RKO (cell line): ENCODE data around the gene RNPEPL1.

Source experiments
- DNase-seq: peaks from one replicate; pipeline ENCODE4 v3.0.0-alpha.2; 2016; ENCODE audit warnings: low spot score

Gene RNPEPL1

DNA sequence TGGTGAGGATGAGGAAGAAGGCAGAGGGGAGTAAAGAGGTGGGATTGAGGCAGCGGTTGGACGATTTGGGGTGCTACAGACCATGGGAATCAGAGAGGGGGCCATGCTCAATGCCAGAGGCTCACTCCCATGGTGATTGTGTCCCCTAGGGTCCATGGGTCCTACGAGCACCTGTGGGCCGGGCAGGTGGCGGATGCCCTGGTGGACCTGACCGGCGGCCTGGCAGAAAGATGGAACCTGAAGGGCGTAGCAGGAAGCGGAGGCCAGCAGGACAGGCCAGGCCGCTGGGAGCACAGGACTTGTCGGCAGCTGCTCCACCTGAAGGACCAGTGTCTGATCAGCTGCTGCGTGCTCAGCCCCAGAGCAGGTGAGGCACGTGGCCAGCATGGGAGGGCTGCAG is 23.5 kb downstream of the RNPEPL1 start:
- no peak for DNase-seq

DNA sequence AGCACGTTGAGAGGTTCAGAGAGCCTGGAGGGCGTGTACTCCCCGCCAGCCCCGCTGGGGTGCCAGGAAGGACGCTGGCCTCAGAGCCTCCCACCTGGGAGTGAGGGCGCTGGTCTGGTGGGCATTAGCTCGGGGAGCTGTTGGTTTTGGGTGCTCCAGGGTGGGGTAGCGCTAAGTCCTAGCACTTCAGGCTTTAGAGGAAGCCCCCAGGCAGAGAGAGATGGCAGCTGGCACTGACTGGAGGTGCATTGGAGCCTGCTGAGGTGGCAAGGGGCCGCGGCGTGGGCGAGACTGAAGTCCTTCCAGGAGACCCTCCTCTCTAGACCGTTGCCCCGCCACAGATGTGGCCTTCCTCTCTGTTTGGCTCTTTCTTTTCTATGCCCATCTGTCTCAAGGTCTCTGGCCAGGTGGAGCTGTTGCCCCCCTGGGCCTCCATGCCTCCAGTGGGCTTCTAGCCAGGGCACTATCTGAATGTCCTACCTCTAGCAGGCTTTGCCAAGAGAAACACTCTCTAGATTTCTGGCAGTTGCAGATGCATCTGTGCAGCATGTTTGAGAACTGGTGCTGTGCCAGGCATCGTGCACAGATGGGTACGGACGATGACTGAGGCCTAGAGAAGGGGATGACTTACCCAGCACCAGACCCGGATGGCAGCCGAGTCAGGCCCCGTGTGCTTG is 24.9 kb downstream of the RNPEPL1 start:
- no peak for DNase-seq

DNA sequence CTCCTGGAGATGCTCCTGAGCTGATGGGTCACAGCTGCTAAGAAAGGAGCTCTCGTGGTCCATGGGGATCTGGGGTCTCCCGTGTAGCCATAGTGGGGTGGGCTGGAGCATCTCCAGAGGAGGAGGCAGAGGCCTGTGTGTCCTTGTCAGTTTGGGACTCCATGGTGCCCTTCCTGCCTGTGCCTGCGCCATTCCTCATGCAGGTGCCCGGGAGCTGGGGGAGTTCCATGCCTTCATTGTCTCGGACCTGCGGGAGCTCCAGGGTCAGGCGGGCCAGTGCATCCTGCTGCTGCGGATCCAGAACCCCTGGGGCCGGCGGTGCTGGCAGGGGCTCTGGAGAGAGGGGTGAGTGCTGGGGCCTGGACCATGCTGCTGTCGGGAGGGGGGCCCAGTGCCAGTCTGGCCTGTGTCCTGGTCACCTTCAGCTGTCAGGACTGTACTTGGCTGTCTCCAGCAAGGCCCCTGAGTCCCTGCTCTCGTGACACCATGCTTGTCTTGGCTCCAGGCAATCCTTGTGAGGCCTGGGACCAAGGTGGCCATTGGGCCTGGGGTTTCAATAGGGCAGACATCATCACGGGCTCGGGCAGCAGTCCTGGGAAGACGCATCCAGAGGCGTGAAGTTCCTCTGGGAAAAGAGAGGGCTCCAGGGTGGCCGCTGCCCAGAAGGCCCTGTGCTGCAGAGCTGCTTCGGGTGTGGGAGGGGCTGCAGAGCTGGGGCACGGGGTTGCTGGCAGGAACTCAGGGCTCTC is 25.6 kb downstream of the RNPEPL1 start:
- DNase-seq = no peak

DNA sequence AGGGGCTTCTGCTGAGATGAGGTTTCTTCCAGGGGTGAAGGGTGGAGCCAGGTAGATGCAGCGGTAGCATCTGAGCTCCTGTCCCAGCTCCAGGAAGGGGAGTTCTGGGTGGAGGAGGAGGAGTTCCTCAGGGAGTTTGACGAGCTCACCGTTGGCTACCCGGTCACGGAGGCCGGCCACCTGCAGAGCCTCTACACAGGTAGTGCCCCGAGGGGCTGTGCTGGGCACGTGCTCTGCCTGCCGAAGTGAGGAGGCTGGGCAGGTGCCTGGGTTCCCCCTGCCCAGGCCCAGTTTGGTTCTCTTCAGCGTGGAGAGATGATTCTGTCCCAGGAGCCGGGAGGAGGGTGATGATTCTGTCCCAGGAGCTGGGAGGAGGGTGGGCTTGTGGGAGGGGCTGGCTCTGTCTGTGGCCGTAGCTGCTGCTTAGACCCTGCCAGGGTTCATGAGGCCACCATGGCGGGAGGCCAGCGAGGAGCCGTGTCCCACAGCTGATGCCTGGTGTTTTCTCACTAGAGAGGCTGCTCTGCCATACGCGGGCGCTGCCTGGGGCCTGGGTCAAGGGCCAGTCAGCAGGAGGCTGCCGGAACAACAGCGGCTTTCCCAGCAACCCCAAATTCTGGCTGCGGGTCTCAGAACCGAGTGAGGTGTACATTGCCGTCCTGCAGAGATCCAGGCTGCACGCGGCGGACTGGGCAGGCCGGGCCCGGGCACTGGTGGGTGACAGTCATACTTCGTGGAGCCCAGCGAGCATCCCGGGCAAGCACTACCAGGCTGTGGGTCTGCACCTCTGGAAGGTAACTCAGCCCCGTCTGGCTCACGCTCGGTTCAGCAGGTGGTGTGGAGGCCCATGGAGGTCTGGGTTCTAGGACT is 26.5 kb downstream of the RNPEPL1 start:
- no peak for DNase-seq

DNA sequence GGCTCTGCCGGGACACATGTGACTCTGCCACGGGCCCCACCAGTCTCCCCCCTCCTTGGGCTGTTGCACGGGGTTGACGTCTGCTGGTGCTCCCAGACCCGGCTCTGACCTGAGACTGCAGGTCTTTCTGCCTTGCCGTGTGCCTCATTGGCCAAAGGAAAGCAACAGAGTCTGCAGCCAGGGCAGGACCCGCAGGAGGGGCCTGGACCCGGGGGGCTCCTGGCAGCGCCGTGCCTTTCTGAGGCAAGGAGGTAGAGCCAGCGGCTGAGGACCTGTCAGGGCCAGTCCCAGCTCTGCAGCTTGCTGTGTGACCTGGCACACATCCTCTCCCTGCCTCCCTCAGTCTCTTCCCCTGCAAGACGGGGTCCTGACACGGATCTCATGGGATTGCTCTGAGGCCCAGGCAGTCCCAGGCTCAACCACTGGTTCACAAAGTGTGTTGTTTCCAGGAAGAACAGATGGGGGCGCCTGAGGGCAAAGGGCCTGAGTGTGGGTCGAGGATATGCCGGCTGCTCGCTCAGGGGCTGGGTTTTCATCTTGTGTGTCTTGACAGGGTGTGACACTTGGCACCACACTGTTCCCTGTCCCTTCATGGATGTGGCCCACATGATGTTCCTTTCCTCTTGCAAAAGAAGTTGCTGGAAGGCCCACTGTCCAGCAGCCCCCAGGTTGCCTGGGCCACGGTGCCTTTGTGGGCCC is 27.2 kb downstream of the RNPEPL1 start:
- DNase-seq = no peak

DNA sequence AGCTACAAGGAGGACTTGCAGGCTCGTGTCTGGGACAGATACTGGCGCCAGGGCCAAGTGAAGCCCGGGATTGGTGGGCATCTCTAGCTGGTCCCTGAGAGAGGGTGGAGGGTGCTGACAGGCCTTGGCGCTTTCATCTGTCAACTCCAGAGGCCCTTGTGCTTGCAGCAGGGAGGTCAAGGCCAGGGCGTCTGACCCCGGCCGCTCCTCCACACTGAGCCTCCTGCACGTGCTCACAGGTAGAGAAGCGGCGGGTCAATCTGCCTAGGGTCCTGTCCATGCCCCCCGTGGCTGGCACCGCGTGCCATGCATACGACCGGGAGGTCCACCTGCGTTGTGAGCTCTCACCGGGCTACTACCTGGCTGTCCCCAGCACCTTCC is 27.8 kb downstream of the RNPEPL1 start:
- no peak for DNase-seq

DNA sequence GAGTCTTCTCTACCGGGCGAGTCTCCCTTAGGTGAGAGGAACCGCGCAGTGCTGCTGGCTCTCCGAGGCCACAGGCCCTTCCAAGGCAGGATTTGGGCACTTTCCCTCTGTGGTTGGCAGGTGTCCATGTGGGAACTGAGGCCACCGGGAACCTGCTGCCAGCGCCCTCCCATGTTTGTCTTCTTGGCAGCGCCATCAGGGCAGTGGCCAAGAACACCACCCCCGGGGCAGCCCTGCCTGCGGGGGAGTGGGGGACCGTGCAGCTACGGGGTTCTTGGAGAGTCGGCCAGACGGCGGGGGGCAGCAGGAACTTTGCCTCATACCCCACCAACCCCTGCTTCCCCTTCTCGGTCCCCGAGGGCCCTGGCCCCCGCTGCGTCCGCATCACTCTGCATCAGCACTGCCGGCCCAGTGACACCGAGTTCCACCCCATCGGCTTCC is 28.2 kb downstream of the RNPEPL1 start:
- DNase-seq = no peak

DNA sequence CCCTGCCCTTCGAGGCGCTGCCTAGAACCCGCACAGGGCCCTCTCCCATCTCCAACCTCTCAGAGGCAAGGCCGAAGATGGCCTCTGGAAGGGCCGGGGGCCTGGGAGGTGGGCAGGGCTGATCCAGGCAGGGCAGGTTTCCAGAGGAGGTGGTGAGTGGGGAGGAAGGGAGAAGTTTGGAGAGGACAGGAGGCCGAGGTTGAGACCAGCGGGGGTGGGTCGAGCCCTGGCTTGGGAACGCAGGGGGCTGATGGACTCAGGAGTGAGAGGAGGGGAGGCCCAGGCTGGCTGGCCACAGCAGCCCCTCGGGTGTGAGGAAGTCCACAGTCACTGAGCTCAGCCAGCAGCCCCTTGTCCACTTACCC is 28.8 kb downstream of the RNPEPL1 start:
- no peak for DNase-seq

DNA sequence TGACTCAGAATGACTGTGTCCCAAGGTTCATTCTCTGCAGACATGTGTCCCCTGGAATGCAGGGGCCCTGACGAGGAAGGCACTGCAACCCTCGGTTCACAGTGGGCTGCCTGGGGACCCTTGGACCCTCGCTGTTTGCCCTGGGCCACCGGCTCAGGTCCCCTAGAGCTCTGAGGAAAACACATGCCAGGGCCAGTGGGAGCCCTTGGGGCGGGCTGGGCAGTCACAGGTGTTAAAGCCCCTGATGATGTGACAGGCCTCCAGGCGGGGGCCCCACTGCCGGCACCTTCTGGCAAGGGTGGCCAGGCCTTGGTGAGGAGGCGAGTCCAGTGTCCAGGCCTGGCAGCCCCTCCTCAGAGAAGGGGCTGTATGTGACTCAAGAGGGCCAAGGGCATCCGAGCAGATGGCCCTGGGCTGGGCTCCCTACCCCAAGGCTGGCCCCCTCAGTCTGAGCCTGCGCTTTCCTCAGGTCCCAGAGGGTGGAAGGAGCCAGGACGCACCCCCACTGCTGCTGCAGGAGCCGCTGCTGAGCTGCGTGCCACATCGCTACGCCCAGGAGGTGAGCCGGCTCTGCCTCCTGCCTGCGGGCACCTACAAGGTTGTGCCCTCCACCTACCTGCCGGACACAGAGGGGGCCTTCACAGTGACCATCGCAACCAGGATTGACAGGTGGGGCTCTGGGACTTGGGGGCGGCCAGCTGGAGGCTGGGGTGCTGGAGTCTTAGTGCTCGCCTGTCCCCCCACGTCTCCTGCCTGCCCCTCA is 29.3 kb downstream of the RNPEPL1 start:
- DNase-seq = no peak

DNA sequence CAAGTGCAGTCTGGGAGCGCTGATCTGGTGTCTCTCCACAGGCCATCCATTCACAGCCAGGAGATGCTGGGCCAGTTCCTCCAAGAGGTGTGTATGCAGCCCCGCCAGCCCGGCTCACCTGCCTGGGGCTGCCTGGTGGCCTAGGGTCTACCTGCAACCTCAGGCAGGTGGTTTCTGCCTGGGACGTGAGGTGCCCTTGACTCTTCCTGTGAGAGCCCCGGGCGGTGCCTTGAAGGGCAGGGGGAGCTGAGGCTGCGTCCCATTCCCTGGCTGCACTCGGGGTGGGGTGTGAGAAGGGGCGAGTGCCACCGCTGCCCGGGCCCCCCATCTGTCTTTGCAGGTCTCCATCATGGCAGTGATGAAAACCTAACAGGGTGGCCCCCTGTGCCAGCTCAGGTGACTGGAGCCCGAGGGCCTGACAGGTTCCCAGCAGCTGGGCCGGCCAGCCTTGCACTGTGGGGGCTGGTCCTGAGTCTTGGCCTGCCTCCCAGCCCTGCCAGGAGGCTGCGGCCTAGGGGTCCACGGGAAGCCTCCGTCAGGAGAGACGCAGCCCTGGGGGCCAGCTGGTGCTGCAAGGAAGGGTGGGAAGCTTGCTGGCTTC is 30.1 kb downstream of the RNPEPL1 start:
- DNase-seq = no peak

DNA sequence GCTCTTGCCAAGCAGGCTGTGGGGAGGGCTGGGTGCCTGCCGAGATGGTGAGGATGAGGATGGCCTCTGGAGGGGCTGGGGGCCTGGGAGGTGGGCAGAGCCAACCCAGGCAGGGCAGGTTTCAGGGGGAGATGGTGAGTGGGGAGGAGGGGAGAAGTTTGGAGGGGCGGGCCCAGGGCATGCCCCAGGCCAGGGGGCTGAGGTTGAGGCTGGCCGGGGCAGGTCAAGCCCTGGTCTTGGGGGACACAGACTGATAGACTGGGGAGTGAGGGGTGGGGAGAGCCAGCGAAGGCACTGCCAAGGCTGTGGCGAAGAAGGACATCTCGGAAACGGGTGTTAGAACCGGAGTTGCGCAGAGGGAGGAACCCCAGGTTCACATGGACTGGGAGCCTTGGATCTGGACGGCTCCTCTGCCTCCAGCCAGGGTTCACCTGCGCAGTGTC is 30.9 kb downstream of the RNPEPL1 start:
- no peak for DNase-seq

DNA sequence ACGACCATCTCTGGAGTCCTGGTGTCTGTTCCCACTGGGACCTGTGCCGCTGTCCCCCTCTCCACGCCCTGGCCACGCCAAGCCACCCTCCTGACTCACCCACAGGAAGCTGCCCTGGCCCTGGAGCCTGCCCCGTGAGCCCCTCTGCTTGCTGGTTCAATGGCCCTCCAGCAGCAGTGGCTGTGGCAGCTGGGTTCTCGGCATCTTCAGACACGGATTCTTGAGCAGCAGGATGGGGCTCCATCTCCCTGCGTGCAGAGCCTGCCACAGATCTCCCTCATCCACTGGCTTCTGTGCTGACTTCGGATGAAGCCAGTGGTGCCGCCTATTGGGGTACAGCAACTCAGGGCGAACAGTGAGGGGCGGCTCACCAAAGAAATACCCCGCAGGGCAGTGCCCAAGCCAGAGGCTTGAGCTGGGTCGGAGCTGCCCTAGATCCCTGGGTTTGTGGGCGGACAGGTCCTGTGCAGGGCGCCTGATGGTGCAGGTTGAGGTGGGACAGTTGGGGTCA is 32.2 kb downstream of the RNPEPL1 start:
- no peak for DNase-seq

DNA sequence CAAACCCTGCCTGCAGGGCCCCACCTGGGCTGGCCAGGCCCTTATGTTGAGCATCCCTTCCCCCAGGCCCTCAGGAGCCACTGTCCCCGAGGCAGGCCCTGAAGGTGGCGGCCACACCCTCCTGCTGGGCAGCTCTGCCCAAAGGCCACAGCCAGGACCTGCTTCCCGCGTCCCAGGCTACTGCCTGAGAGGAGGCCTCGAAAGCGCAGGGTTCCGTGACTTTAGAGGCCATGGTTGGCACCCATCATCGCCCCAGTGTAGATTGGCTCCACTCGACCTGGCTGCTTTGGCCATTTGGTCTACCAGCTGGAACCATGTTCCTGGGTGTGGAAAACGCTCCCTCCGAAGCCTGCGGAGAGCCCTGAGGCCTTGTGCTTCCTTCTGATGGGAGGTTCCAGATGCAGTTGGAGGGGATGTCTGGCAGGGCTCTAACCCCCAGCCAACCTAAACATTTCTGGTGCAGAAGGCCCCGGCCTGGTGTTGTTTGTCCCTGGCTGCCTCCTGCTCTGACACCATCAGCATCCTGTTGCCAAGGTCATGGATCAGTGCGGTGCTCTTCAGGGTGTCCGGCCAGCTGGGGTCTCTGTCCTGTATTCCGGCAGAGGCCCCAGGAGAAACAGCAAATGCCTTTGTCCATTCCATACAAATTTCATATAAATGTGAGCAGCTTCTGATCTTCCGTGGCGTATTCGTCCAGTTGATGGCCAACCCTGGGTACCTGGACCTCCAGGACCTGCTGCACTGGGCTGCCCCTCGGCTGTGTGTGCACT is 33.0 kb downstream of the RNPEPL1 start:
- no peak for DNase-seq

DNA sequence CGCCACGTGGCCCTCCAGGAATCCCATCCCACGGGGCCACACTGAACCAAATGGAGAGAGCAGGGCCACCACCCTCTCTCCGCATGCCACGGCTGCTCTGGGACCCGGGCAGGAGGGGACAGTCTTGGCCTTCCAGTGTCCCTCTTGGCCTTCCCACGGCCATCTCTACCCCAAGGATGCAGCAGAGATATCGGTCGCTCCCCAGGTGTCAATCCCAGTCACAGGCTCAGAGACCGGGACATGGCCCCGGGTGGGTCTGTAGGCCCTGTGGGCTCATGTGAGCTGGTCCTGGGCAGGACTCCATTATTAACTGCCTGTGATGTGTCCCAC is 33.5 kb downstream of the RNPEPL1 start:
- DNase-seq = no peak

DNA sequence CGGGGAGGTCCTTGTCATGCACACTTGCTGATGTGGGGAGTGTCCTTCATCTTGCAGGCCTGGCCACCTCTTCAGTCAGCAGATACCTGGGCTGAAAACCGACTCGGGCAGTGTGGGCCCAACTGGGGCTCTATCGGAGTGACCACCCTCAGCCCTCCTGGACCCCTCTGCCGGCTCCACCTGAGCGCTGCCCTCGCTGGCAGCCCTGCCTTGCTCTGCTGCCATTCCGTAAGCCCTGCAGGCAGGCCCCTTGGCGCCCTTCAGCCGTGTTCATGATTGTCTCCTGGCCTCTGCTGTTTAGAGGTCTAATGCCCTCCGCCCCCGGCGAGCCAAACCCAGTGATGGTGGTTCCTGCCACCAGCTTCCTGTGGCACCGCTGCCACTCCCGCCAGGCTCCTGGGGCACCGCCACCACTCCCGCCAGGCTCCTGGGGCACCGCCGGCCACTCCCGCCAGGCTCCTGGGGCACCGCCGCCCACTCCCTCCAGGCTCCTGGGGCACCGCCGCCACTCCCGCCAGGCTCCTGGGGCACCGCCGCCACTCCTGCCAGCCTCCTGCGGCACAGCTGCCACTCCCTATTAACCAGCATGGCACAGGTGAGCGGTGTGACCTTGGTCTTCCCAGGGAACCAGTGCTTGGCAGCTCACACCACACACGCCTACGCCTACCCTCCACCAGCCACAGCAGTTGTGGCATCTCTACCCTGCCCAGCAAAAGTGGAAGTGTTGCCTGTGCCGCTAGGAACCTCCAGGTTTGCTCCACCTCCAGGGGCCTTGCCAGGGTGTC is 34.2 kb downstream of the RNPEPL1 start:
- DNase-seq = no peak

DNA sequence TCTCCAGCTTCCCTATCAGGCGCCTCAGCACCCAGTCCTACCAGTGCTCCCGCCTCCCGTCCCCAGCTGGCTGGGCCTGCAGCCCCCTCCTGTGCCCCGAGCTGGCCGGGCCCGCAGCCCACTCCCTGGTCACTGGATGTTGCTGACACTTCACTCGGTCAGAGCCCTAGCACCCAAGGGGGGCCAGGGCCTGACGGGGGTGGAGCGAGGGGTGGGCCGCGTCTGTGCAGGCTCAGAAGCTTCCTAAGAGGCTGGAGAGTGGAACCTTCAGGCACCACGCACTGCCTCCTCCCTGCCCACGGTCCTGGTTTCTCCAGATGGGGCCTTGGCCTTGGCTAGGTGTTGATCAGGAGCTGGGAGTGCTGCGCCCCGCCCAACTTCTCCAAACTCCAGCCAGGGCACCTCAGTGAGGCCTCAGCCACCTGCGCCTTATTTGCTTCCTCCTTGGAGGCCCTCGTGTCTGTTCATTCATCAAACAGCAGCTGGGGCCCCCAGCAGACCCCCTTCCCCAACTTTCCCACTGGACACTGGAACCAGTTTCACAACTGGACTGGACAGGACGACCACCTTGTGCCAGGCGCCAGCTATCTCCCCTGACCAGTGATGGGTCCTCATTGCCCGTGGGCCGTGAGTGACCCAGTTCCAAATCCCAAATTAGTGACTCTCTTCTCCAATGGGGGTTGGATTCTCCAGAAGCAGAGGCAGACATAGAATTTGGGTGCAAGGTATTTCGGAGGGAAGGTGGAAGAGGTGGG is 35.0 kb downstream of the RNPEPL1 start:
- no peak for DNase-seq

DNA sequence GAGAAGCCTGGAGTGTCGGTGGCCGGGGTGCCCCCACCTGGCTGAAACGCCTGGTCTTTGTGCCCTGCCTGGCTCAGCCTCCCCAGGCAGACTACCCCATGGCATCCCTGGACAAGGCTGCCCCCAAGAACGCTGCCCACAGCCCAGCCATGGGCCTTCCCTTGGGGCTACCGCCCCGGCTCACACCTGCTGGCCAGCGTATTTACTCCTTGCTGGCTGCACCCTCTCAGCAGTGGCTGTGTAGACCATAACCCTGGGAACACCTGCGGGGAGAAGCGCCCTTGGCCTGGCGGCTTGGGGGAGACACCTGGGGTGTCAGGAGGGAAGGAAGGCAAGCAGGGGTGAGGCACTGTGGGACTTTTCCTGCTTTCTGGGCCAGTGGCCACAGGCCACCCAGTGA is 35.6 kb downstream of the RNPEPL1 start:
- no peak for DNase-seq

DNA sequence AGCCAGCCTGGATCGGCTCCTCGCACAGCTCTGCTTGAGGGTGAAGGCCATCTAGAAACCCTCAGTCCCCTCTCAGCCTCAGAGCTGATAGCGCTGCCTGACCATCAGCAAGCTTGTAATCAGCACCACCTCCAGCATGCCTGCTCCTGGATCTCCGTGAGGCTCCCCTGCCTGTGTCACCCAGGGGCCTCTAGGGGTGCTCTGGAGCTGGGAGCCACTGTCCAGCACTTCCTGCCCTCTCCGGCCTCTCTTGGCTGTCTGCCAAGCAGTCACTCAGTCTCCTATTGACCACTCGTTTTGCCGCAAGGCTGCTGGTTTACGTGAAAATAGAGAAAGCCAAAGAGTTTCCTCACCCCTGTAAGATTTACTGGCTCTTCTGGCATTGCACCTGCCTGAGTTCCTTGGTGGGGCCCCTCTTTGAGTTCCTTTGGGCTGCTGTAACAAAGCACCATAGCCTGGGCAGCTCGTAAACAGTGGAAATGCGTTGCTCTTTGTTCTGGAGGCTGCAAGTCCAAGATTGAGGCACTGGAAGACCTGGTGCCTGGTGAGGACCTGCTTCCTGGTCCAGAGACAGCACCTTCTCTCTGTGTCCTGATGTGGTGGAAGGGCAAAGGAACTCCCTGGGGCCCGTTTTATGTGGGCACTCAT is 36.1 kb downstream of the RNPEPL1 start:
- peak; percentile 87 for DNase-seq
